HFF-Myc (cell line): Measurements from ENCODE around the gene CCNI2.

Experiments used
- DNase-seq: peaks from one replicate; pipeline ENCODE4 v3.0.0-alpha.2; 2011; ENCODE audit warnings: low read depth; ENCODE audit errors: extremely low read depth
- H3K4me3 ChIP-seq: replicated peaks from 2 replicates; pipeline ENCODE4 v1.5.1; 2011; ENCODE audit warnings: low read depth, mild to moderate bottlenecking, control low read depth, low read length
- TF ChIP-seq, protein P1 (sequence below): IDR thresholded peaks from 2 replicates; pipeline ENCODE4 v1.5.1; 2012; ENCODE audit warnings: mild to moderate bottlenecking, low read depth, low read length, control low read depth; ENCODE audit errors: missing control alignments

CCNI2 gene

DNA sequence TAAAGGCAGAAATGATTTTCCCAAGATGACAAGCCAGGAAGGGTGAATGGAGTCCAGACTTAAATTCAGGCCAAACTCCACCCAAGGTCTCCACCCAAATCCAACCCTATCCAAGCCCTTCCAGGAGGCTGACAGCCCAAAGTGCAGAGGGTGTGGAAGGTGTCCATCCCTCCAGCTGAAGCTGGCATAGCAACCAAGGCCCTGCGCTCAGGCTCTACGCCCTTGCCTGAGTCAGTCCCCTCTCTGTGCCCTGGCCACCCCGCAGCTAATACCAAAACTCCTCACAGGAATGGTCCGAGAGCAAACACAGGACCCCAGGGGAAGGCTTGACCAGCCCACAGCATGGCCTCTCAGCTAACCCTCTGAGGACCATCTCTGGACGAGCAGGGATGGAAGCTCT is 27.7 kb downstream of the CCNI2 start:
- TF ChIP-seq, protein P1, sequence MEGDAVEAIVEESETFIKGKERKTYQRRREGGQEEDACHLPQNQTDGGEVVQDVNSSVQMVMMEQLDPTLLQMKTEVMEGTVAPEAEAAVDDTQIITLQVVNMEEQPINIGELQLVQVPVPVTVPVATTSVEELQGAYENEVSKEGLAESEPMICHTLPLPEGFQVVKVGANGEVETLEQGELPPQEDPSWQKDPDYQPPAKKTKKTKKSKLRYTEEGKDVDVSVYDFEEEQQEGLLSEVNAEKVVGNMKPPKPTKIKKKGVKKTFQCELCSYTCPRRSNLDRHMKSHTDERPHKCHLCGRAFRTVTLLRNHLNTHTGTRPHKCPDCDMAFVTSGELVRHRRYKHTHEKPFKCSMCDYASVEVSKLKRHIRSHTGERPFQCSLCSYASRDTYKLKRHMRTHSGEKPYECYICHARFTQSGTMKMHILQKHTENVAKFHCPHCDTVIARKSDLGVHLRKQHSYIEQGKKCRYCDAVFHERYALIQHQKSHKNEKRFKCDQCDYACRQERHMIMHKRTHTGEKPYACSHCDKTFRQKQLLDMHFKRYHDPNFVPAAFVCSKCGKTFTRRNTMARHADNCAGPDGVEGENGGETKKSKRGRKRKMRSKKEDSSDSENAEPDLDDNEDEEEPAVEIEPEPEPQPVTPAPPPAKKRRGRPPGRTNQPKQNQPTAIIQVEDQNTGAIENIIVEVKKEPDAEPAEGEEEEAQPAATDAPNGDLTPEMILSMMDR = no peak
- no peak for DNase-seq
- H3K4me3 ChIP-seq = no peak overlapping the region

DNA sequence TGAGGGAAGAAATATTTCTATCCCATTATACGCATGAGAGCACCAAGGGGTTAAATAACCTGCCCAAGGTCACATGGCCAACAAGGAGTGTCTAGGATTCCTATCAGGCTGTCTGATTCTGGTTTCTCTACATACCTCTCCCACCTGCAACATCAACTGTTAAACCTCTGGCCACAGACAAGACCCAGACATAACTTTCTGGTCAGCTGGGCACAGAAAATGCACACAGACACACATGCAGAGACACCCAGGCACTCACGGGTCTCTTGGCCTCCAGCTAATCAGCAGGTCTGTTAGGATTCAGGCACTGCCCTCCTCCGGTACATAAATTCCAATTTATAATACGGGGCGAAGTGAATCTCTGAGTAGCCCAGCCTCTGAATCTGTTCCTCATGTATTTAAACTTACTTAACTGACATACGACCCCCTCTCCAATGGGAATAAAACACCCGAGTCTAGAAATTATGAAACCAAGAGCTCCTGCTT is 28.3 kb downstream of the CCNI2 start:
- TF ChIP-seq, protein P1 = no peak
- no peak for DNase-seq
- H3K4me3 ChIP-seq = peak overlapping the region; percentile 65

DNA sequence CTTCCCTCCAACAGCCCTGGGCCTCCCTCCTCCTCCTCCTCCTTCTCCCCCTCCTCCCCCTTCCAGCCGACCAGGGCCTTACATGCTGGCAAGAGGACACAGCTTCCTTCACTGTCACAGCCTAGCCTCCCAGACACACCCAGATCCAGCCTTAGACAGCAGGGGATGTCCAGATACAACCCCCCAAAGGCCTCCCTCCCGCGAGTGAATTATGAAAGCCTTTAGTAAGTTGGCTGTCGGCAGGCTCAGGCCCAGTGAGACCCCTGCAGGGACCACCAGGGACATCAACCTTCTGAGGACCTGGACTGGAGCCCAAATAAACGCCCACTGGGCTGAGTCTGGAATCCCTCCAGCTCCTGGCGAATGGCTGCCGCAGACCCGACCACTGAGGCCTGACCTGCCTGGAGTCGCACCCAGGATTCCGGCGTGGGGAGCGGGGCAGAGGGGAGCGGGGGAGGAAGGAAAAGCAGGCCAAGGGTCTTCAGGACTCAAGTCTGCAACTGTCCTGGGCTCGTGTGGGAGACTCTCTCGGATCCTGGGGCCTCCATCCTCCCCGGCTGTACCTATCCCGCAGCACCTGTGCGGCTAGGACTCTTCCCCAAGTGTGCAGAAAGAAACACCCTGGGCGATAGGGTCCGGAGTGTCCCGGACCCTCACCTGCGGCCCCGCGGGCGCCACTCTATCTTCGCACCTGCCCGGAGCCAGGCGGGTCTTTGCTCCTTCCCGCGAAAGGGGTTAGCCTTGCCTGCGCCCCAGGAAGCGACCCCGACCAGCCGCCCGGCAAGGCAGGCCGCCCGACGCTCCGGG is 29.1 kb downstream of the CCNI2 start:
- TF ChIP-seq, protein P1 = no peak
- peak overlapping the region; percentile 65 for H3K4me3 ChIP-seq
- DNase-seq = no peak

DNA sequence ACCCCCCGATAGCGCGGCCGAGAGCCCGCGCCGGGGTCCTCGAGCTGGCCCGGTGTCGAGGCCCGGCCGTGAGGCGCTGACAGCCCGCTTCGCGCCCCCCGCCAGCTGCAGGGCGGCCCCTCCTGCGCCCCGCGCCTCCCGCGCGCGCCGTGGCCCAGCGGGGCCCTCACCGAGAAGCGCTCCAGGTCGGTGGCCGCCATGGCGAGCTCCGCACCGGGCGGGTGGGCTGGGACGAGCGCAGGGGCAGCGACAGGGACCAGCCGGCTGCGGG is 29.6 kb downstream of the CCNI2 start:
- peak overlapping the region; percentile 65 for H3K4me3 ChIP-seq
- TF ChIP-seq, protein P1 = no peak
- DNase-seq = no peak

DNA sequence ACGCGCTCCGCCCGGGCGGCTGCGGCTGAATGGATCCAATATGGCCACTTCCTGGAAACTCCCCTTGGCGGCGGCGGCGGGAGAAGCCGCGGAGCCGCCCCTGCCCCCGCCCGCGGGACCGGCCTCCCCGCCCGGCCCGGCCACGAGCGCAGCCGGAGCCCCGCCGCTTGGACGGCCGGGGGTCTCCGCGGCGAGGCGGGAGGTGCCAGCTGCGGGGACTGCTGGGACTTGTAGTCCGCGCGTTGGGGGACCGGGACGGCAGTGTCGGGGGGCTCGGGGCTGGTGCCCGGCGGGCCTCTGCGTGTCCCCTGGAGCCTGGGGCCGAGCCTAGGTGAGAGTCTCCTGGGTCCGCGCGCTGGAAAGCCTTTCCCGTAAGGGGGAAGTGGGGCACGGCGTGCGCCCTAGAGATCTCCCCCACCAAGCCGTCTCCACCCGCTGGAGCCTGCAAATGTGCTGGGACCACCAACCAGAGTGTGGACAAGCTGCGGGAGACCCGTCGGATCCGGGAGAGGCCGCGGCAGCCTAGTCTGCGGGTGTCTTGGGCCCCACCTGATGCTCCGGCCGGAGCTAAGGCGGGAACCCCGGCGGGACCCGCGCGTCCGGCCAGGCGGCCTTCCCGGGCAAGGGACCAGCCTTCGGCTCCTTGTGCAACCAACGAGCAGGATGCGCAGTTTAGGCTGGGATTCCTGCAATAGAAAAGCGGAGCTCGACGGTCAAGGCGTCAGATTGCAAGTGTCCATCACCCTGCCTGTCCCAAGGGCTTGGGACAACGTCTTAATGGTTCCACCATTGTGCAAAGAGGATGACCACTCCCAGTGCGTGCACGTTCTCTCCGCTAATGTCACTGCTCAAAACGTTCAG is 30.2 kb downstream of the CCNI2 start, which contains the start of gene SEPTIN8:
Gene SEPTIN8 (minus strand): TSS at position 31 of the 861 bp plus-strand sequence. CDS start 102 bp downstream, outside the sequence.
- TF ChIP-seq, protein P1 = no peak
- H3K4me3 ChIP-seq = peak within 1 kb of the TSS; percentile 65
- no peak for DNase-seq

DNA sequence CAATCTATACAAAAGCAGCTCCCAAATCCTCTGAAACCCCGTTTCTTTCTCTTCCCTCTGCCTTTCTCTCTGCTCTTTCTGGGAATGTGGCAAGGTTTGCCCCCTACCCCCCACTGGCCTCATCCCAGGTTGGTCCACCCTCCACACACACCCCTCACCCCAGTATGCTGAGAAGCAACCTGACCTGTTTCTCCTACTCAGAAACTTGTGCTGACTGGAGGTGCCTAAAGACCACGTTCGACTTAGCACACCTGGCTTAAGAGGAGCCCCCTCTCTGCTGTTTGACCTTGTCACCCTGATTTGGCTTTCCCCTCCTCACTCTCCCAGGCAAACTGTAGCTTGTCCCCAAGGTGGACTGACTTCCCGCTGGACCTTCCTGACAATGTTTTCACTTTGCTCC is 30.9 kb downstream of the CCNI2 start:
- H3K4me3 ChIP-seq = peak overlapping the region; percentile 65; the same call in 1 of the 2 replicates
- TF ChIP-seq, protein P1 = no peak
- DNase-seq = no peak
